Activated CD8-positive, alpha-beta T cell treated with anti-CD3 and anti-CD28 coated beads for 36 hours (primary cell): ENCODE measurements around the gene OCRL. TPM values are rescaled to one million over a fixed set of nuclear protein-coding genes. Genes with fewer than 3 reads are reported as not detected.

Experiments used
- total RNA-seq, 2 experiments: library from RNA; stranded (reverse); gene quantifications; one replicate each; pipeline ENCODE4 v1.2.3, GENCODE V29; 2021

Gene OCRL
- total RNA-seq, 2 experiments from 2014 or later = 2.0 to 2.2 TPM

Other genes starting within 250 kb of the OCRL start
- under 1 TPM; 0.25 to 0.34 TPM for gene SMARCA1, start 16.8 kb upstream of the OCRL start, total RNA-seq
- 1 to 10 TPM; 3.5 TPM for gene APLN, start 114.7 kb downstream of the OCRL start, total RNA-seq
- gene XPNPEP2, start 198.7 kb downstream of the OCRL start, total RNA-seq = under 1 TPM; 0.16 to 0.38 TPM
- gene SASH3, start 239.7 kb downstream of the OCRL start, total RNA-seq = 100 to 1,000 TPM; 117 to 123 TPM